Measurements from ENCODE around the gene RUNX2.

- TF ChIP-seq EP300 (IDR thresholded peaks at IDR 0.05; ENCODE audit: low read depth) (no peak), CTCF (IDR thresholded peaks at IDR 0.05) (no peak), POLR2A (IDR thresholded peaks at IDR 0.05) (no peak), POLR2AphosphoS5 (IDR thresholded peaks at IDR 0.05) (no peak)
Measured at GRCh38 chr6:45448417-45449389, 120.6 kb downstream of the RUNX2 start.
